Embryonic facial prominence (tissue), 1 donor: Measurements from ENCODE around the gene GPX3.

ENCODE experiments used
- DNase-seq: peaks from one replicate; pipeline ENCODE4 v3.0.0-alpha.2; 2016; ENCODE audit errors: extremely low spot score

The GPX3 gene, protein sequence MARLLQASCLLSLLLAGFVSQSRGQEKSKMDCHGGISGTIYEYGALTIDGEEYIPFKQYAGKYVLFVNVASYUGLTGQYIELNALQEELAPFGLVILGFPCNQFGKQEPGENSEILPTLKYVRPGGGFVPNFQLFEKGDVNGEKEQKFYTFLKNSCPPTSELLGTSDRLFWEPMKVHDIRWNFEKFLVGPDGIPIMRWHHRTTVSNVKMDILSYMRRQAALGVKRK

DNA sequence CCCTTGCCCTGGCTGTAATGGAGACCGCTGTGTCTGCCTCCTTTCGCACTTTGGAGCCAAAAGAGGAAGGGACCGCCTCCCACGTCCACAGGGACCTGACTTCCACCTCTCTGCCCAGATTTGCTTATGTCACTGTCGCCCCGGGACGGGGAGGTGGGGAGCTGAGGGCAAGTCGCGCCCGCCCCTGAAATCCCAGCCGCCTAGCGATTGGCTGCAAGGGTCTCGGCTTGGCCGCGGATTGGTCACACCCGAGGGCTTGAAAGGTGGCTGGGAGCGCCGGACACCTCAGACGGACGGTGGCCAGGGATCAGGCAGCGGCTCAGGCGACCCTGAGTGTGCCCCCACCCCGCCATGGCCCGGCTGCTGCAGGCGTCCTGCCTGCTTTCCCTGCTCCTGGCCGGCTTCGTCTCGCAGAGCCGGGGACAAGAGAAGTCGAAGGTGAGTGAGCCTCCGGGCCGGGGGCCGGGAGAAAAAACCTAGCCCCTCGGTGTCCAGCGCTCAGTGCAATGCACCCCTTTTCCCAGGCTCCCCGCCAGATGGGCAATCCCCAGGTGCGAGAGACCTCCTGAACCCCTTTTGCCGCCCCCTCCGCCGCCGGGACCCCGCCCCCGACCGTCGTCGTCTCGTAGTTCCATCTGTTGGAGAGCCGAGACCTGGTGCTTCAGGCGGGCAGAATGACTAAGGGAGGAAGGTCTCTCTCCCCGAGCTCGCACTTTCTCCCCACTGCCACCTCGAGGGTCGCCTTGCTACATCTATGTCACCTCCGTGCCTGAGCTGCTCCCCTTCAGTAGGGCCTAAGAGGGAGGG is at the start of gene GPX3:
TSS of gene GPX3 (plus strand) at position 288 of the 807 bp plus-strand sequence. CDS start at position 352, 64 bp downstream.
- no peak for DNase-seq

DNA sequence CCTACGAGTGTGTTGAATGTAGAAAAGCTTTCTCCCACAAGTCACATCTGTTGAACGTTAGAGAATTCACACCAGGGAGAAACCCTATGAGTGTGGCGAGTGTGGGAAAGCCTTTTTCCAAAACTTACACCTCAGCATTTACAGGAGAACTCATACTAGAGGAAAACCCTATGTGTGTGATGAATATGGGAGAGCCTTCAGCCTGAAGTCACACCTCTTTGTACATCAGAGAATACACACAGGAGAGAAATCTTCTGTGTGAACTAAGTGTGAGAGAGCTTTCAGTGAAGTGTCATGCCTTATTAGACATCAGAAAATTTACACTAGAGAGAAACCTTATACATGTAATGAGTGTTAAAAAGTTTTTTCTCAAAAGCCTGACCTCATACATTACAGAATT is 41.8 kb upstream of the GPX3 start:
- DNase-seq: no peak

DNA sequence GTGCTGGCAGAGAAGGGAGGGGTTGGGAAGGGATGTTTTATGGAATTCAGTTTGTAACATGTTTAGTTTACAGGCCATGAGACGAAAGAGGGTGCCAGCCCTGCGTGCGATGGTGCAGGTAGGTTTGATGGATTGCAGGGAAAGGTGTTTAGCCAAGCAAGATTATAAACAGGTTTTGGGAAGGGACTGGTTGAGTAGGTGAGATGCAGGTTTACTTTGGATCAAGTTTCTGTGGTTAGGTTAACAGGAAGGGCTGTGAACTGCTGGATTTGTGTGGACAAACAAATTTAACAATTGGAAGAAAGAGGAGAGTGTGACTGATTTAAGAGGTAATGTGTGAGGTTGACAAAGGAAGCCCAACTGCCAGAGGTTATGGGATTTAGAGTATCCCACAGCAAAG is 32.6 kb upstream of the GPX3 start:
- no peak for DNase-seq

DNA sequence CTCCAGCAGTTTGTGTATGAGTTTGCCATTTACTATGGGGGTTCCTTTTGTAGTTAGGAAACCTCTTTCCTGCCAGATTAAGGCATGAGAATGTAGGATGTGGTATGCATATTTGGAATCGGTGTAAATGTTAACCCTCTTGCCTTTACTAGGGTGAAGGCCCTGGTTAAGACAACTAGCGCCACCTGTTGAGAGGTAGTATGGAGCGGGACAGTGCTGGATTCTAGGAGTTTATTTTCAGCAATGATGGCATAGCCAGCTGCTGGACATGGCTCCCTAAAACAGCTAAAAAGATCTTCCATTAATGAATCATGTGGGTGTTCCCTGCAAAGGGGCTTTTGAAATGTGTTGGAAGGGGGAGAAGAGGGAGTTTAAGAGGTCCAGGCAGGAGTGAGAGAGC is 30.7 kb upstream of the GPX3 start:
- no peak for DNase-seq

DNA sequence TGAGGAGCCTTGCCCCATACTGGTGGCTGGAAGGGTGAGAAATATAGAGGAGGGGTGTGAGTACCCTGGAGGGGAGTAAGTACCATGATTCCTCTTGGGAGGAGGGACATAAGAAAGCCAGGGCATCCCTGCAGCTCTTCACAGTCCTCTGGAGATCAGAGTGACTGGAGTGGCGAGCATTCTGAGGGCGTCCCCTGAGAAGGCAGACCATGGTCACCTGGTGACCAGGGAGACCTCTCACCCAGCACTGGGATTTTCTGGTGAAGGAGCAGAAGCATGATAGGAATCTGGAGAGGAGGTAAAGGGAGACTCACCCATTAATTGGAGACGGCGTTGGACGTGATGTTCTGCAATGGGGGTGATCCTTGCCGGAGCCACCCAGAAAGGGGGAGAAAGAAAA is 27.7 kb upstream of the GPX3 start:
- no peak for DNase-seq

DNA sequence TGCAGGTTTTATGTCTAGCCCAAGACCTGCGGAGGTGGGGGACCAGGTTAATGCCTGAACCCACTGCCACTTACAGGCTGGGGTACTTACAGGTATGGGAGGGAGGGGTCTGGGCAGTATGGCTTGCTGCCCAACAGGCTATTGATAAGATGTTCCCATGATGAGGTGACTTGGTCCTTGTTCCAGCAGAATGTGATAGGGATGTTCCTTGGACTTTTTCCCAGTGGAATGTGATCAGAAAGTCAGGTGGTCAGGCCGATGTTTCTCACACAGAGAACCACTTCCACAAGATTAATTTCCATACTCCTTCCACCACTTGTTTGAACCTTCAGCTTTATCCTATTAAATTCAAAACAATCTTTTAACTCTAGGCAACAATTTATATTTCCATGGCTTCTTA is 27.0 kb upstream of the GPX3 start:
- DNase-seq: no peak

DNA sequence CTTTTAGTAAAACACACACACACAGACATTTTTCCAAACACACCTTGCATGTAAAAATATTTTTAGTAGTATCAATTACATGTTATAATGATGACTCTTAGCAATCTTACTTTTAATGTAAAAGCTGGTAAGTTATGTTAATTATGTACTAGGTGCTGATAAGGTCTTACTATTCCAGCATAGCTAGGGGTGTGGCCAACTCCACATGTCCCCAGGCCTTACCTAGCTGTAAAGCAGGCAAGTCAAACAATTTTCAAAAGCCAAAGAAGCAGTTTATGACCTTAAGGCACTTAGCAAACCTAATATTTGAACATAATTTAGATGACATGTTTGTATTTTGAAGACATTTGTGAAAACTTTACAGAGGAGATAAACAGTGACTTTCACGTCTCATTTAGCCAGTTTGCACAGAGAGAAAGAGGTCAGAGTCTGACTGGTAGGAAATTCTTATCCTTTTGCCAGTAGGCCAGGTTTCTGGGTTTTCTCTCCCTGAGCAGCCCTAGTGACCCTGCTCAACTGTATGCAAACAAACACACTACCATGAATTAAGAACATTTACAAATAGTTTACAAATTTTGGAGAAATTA is 26.5 kb upstream of the GPX3 start:
- DNase-seq: no peak

DNA sequence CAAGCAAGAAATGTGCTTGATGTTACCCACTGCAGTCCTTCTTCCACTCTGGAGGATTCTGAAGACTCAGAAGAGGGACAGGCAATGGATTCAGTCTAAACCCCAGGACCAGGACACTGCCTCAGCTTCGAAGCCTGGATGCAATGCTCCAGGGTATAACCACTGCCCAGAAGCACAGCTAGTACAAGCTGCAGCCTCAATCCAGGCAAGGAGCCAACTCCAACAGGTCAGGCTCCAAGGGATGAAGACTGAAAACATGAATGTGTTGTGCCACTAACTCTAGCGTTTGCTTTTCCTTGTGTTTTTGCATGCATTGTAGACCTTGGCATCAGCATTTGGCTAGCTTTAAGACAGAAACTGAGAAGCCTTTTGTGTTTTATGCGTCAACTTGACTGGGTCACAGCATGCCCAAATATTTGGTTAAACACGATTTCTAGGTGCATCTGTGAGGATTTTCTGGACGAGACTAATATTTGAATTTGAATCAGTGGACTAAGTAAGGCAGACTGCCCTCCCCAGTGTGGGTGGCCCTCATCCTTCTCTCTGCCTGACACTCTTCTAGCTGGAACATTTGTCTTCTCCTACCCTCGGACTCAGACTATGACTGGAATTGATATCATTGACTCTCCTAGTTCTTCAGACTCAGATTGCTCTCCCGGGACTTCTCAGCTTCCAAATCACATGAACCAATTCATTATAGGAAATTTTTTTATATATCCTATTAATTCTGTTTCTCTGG is 20.5 kb upstream of the GPX3 start:
- DNase-seq: no peak

DNA sequence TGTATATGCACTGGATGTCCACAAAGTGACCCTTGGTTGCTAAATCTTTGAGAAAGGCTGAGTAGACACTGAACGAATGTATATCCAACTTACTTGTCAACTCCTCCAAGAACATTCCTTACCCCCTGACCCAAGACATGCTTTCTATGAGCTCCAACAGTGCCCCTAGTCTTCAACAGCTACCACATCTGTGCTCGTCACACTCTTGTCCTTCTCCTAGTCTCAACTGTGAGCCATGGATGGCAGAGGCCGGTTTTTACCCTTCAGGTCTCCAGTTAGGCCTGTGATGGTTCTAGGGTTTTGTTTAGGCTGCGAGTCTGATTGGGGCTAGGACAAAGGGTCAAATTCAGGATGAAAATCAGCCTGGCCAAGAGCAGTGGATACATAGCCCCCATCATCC is 19.0 kb upstream of the GPX3 start:
- no peak for DNase-seq

DNA sequence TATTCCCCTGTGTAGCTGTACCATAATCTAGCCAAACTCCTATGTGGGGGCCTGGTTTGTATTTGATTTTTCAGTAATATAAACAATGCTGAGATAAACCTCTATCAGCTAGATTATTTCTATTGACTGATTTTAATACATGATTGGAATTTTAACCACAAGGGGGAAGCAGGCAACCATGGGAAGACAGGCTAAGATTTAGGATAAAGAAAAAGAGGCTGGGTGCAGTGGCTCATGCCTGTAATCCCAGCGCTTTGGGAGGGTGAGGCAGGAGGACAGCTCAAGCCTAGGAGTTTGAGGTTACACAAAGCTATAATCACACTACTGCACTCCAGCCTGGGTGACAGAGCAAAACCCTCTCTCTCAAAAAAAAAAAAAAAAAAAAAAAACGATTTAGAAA is 18.1 kb upstream of the GPX3 start:
- no peak for DNase-seq

DNA sequence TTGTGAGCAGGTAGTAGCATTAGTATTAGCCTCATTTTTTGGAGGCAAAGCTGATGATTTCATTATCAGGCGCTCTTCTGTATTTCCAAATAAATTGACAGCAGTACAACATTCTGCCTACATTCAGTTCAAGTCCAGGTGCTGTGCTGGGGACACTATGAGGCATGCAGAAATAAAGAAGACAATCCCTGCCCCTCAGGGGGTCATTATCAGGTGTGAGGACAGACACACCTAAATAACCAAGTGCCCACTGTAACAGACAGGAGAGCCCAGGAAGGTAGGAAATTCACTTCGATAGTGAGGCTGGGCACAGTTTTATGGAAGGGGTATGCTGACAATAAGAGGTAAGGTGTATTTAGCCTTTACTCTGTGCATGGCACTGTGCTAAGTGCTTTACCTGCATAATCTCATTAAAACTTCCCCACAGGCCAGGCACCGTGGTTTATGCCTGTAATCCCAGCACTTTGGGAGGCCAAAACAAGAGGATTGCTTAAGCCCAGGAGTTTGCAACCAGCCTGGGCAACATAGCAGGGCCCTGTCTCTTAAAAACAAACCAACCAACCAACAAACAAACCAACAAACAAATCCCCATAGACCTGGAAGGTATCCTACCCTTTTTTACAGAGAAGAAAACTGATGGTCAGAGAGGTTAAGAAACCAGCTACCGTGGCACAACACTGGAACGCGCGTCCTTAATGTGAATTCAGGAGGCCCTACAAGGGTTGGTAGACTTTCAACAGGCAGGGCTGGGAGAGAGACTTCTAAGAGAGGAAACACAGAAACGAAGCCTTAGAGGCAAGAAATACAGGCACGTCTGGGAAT is 17.5 kb upstream of the GPX3 start:
- no peak for DNase-seq

DNA sequence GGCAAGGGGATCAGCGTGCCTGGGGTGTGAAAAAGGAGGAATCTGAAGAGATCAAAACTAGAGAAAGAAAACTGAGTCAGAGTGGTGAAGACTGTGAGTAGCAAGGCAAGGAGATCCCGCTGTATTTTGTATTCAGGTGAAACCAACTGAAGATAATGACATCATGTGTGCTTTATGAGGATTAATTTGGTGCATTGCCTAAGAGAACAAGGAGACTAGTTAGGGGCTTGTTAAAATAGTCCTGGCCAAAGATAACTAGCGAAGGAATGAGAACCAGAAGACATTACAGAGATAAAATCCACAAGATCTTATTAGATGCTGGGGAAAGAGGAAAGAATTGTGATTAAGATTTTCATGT is 16.9 kb upstream of the GPX3 start:
- no peak for DNase-seq

DNA sequence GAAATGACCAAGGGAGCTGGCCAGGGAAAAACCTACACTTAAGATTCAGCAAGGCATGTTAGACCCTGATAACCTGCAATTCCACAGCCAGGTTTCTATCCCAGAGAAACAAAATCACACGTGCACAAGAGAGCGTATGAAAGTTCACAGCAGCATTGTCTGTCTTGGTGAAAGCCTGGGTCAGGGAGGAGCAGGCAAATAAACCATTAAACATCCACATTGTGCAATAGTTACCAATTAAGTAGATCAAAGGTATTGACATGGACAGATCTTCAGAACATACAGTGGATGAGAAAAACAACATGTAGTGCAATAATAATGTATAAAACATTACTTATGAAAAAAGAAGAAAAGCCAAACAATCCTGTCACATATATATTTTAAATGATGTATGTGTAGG is 15.9 kb upstream of the GPX3 start:
- DNase-seq: no peak

DNA sequence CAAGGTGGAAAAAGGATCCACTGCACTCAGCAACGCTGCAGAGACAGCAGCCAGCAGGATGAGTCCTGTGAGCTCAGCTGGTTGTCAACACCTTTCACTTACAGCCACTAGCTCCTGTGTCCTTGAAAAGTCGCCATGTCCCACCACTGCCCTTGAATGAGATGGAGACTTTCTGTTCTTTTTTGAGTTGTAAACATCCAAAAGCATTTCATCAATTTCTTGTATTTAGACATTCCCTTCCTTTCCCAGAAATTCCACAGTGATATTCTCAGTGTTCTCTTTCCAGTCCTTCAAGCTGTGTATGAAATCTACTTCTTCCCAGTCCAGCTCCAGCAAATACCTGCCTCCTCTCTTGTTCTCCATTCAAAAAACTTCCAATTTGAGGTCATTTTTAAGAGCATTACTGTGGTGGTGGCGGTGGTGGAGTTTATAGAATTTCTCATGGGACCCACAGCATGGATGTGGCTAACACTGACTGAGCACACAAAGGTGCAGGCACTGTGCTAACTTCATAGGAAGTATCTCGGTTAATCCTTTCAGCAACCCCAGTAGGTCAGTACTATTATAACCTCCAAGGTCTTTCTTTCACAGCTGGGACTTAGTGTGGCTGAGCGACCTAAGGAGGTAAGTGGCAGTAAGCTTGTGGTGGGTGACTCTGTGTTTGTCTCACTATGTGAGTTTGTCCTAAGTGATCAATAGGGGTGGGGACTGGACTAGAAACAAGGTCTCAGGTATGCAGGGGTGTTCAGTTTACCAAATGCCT is 15.0 kb upstream of the GPX3 start:
- no peak for DNase-seq

DNA sequence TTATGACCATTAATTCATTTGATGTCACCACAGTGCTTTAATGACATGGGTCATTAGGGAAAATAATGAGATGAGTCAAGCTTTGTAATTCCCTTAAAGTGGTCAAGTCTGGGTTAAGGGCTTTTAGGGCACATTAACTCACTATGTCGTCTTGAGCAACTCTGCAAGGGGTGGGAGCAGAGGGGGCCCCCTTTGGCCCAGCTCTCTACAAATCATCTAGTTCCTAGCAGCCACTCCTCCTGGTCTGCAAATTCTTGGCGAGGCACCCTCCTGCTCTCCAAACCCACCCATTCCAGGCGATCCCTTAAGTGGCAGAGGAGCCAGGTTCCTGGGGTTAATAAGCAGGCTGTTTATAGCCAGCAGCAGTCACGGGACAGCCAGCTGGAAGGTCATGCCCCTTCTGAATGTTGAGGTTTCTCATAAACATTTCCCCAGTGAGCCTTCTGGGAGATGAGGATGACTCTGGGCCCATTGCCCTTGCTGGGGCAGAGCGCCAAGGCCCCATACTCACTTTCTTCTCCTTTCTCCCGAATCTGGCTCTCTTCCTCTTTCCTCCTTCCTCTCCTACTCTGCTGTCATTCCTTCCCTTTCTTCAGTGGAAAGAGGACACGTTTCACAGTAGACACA is 14.3 kb upstream of the GPX3 start:
- no peak for DNase-seq

DNA sequence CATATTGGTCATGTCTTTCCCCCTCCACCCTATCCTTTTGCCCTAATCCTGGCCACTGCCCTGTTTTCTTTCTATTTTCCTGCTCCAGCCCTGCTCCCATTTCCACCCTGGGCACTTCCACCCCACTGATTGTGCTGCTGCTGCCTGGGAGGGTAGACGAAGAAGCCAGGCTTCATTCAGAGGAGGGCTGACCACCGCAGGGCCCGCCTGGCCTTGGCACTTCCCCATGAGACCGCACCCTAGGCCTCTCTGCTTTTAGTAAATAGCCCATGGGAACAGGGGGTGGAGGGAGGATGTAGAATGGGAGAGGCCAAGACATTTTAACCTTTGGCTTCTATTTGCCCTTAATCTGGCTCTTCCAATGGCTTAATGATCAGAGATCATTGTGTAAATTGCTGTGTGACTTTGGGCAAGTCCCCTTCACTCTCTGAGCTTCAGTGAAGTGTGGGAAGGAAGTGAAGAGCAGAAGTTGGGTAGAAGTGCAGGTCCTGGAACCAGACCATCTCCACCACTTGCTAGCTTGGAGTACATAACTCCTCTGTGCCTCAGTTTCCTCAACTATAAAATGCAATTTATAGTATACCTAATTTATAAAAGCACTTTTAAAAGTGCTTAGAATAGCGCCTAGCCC is 13.6 kb upstream of the GPX3 start:
- DNase-seq: no peak

DNA sequence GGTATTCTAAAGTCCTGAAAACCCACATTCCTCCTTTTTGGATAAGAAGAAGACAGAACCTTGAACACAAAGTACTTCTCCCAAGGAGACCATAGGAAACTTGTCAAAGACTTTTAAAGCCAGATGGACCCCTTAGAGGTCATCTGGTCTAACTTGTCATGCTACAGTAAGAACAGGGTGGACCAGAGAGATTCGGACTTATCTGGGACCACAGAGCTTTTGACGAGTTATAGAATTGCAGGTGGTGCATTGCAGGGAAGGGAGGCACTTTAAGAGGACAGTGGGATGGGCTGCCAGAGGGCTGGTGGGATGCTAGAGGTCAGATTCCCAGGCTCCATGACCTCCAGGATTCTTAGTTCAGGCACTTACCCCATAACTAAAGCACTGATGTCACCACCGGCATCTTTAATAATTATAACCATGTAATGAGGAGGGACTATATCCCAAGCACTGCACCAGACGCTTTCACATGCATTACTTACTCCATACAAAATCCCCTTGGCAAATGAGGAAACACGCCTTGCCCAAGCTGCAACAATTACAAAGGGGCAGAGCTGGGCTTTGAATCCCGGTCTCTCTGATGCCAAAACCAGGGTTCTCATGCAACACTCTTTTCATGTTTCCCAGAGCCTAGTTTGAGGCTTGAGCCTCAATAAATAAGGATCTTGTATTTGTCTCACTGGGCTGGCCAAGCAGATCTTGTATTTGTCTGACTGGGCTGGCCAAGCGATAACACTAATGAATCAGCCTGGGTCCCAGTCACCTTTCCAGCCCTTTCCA is 12.8 kb upstream of the GPX3 start:
- no peak for DNase-seq

DNA sequence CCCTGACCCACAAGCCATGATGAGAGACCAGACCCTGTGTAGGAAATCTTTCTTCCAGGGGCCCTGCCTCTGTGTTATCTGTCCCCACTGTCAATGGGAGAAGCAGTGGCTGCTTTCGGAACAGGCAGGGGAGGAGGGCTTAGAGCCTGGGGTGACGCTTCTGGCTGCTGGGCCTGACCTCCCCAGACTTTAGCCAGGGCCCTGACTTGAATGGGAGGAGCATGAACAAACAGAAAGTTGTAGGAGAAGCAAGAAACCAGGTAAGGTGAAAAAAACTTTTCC is 12.2 kb upstream of the GPX3 start:
- no peak for DNase-seq

DNA sequence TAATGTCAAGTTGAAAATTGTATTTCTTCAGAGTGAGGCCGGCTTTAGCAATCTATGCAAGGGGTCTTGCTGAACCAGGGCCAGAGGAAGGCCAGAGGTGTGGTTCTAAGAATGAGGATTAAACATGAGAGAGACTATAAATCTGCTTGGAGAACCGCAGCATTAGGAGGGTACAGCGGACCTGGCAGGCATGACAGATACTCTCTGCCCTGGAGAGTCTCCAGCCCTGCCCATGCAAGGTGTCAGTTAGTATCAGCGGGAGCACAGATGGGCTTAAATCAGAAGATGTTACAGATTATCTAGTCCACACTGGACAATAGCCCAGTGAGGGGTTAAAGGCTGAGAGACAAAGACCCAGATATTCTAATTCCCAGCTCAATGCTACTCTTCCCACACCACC is 11.5 kb upstream of the GPX3 start:
- no peak for DNase-seq

DNA sequence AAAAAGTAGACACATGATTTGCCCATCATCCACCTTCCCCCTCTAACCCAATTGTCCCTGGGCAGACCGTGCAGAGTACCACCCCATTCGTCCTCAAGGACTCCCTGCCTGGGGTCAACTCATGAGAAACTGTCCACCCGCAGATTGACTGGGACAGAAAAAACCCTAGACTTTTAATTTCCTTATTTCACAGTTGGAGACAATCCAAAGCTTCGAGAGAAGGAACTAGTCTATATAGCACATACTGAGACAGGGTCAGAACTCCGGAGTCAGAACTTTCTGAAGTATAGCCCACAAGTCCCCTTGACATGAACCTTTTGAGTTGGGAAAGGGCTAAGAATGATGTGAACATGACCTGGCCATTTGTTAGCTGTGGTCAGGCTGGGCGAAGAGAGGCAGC is 7.5 kb upstream of the GPX3 start:
- no peak for DNase-seq
